ENCODE results near the gene FTCDNL1. TPM values are rescaled to one million over a fixed set of nuclear protein-coding genes. Genes with fewer than 3 reads are reported as not detected.

Gene FTCDNL1
- total RNA-seq, 1 donor from 2014 or later = 0.29 TPM

GRCh38 chr2:199727306-199727705 lies 123.7 kb downstream of the FTCDNL1 start:
- no peak for DNase-seq (ENCODE audit: low read depth)
- TF ChIP-seq CTCF (IDR thresholded peaks at IDR 0.05; ENCODE audit: insufficient read depth, low read length, poor library complexity, severe bottlenecking) = no peak
- Histone ChIP-seq H3K36me3 (ENCODE audit: control insufficient read depth, insufficient read depth, low read length) (no peaks in the 10 kb centered on the region), H3K4me3 (ENCODE audit: low read depth, low read length) (no peak overlapping the region), H3K27me3 (ENCODE audit: control insufficient read depth, insufficient read depth, low read length) (peaks cover 2% of the 10 kb centered on the region)

GRCh38 chr2:199718074-199718473 lies 132.9 kb downstream of the FTCDNL1 start:
- Histone ChIP-seq H3K27me3 (ENCODE audit: control insufficient read depth, insufficient read depth, low read length) (no peaks in the 10 kb centered on the region), H3K36me3 (ENCODE audit: control insufficient read depth, insufficient read depth, low read length) (no peaks in the 10 kb centered on the region), H3K4me3 (ENCODE audit: low read depth, low read length) (no peak overlapping the region)
- DNase-seq (ENCODE audit: low read depth) = no peak
- TF ChIP-seq CTCF (IDR thresholded peaks at IDR 0.05; ENCODE audit: insufficient read depth, low read length, poor library complexity, severe bottlenecking) = no peak

- TF ChIP-seq CTCF (IDR thresholded peaks at IDR 0.05; ENCODE audit: insufficient read depth, low read length, poor library complexity, severe bottlenecking) = no peak
- DNase-seq (ENCODE audit: low read depth) = no peak
- Histone ChIP-seq H3K27me3 (ENCODE audit: control insufficient read depth, insufficient read depth, low read length) (no peaks in the 10 kb centered on the region), H3K4me3 (ENCODE audit: low read depth, low read length) (no peak overlapping the region), H3K36me3 (ENCODE audit: control insufficient read depth, insufficient read depth, low read length) (no peaks in the 10 kb centered on the region)
These were observed 133.4 kb downstream of the FTCDNL1 start for GRCh38 chr2:199717587-199717907.

GRCh38 chr2:199716807-199717586 lies 134.0 kb downstream of the FTCDNL1 start:
- no peak for TF ChIP-seq CTCF (IDR thresholded peaks at IDR 0.05; ENCODE audit: insufficient read depth, low read length, poor library complexity, severe bottlenecking)
- peak; percentile 48 for DNase-seq (ENCODE audit: low read depth)
- no peaks in the 10 kb centered on the region for H3K27me3 ChIP-seq (ENCODE audit: control insufficient read depth, insufficient read depth, low read length)
- H3K36me3 ChIP-seq (ENCODE audit: control insufficient read depth, insufficient read depth, low read length) = no peaks in the 10 kb centered on the region
- H3K4me3 ChIP-seq (ENCODE audit: low read depth, low read length) = no peak overlapping the region

GRCh38 chr2:199713746-199714145 lies 137.2 kb downstream of the FTCDNL1 start:
- no peak for DNase-seq (ENCODE audit: low read depth)
- no peaks in the 10 kb centered on the region for H3K36me3 ChIP-seq (ENCODE audit: control insufficient read depth, insufficient read depth, low read length)
- TF ChIP-seq CTCF (IDR thresholded peaks at IDR 0.05; ENCODE audit: insufficient read depth, low read length, poor library complexity, severe bottlenecking) = no peak

GRCh38 chr2:199710551-199710950 lies 140.4 kb downstream of the FTCDNL1 start:
- H3K36me3 ChIP-seq (ENCODE audit: control insufficient read depth, insufficient read depth, low read length) = no peaks in the 10 kb centered on the region
- no peak overlapping the region for H3K4me3 ChIP-seq (ENCODE audit: low read depth, low read length)
- no peak for DNase-seq (ENCODE audit: low read depth)
- no peak for TF ChIP-seq CTCF (IDR thresholded peaks at IDR 0.05; ENCODE audit: insufficient read depth, low read length, poor library complexity, severe bottlenecking)
- H3K27me3 ChIP-seq (ENCODE audit: control insufficient read depth, insufficient read depth, low read length) = no peaks in the 10 kb centered on the region

More at GRCh38 chr2:199713746-199714145, 137.2 kb downstream of the FTCDNL1 start:
- H3K27me3 ChIP-seq (ENCODE audit: control insufficient read depth, insufficient read depth, low read length) = no peaks in the 10 kb centered on the region
- no peak overlapping the region for H3K4me3 ChIP-seq (ENCODE audit: low read depth, low read length)
